Fibroblast of lung (primary cell): ENCODE measurements around the gene VPS13C.
A peak's percentile ranks its signal among the peaks of the same experiment; 100 is the strongest.

Source experiments
- EZH2 ChIP-seq: IDR thresholded peaks from 2 replicates; pipeline ENCODE4 v1.5.1; 2012; ENCODE audit warnings: low read length, control low read depth, mild to moderate bottlenecking; ENCODE audit errors: missing control alignments
- TF ChIP-seq, protein P1 (sequence below), 2 donors: IDR thresholded peaks in 1 of 2; conservative IDR thresholded peaks in 1 of 2; 1 replicate in 1 of 2; 2 replicates in 1 of 2; pipeline ENCODE4 v1.5.1; 2011 to 2012; ENCODE audit warnings: low read length in 2 of 2, control low read depth in 1 of 2, inconsistent platforms in 1 of 2, low read depth in 1 of 2, mild to moderate bottlenecking in 1 of 2

DNA sequence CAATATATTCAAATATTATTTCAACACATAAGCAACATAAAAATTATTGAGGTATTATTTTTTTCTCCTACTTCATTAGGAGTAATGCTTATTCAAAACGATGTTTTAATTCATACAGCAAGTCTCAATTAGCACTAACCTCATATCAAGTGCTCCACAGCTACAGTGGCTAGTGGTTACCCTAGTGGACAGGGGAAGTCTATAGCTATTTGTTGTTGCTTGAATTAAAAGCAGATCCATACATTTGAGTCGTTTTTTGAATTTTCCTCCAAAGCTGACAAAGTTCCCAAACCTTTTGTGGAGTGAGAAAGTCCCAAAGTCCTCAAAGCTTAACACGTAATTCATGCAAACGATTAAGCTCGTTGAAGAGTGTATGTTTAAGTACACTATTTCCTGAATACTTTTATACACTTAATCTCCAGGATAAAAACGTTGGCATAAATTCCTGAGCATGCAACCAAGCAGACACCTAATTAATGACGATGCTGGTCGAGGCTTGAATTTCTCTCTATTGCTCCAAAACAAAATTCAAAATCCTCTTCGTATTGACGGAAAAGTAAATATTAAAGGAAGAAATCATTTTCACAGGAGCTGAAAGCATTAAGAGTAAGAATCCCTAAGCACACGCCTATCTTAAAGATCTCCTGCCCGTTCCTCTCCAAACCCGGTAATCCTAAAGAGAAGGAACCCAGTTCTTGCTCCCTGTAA, 985 bp downstream of the VPS13C start:
- TF ChIP-seq, protein P1, sequence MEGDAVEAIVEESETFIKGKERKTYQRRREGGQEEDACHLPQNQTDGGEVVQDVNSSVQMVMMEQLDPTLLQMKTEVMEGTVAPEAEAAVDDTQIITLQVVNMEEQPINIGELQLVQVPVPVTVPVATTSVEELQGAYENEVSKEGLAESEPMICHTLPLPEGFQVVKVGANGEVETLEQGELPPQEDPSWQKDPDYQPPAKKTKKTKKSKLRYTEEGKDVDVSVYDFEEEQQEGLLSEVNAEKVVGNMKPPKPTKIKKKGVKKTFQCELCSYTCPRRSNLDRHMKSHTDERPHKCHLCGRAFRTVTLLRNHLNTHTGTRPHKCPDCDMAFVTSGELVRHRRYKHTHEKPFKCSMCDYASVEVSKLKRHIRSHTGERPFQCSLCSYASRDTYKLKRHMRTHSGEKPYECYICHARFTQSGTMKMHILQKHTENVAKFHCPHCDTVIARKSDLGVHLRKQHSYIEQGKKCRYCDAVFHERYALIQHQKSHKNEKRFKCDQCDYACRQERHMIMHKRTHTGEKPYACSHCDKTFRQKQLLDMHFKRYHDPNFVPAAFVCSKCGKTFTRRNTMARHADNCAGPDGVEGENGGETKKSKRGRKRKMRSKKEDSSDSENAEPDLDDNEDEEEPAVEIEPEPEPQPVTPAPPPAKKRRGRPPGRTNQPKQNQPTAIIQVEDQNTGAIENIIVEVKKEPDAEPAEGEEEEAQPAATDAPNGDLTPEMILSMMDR (conservative IDR thresholded peaks at IDR 0.05 in 1 of 2, IDR thresholded peaks at IDR 0.05 in 1 of 2; ENCODE audit: low read depth in 1 of 2, low read length in 2 of 2) = peak in 1 of 2 donors; percentile 31
- no peak for TF ChIP-seq EZH2
